Sigmoid colon (tissue), 4 donors: Measurements from ENCODE around the gene ARHGEF10L.

Experiments
- CTCF ChIP-seq, 4 experiments: fragments of 450-650 bp in 3 of 4; fragments of 200-600 bp in 1 of 4; IDR thresholded peaks; one replicate each; pipeline ENCODE4 v1.5.1; 2016 to 2019; ENCODE audit warnings: antibody characterized with exemption in 4 of 4, mild to moderate bottlenecking in 3 of 4, moderate library complexity in 2 of 4
- POLR2A ChIP-seq, 2 donors: fragments of 450-650 bp; IDR thresholded peaks; one replicate each; pipeline ENCODE4 v1.6.1; 2016; ENCODE audit warnings: antibody characterized with exemption in 2 of 2, mild to moderate bottlenecking in 2 of 2, moderate library complexity in 2 of 2
- POLR2AphosphoS5 ChIP-seq, 4 donors: sonication (generic); formaldehyde crosslinking; IDR thresholded peaks; one replicate each; pipeline ENCODE4 v1.6.1; 2017; ENCODE audit warnings: antibody characterized with exemption in 4 of 4

DNA sequence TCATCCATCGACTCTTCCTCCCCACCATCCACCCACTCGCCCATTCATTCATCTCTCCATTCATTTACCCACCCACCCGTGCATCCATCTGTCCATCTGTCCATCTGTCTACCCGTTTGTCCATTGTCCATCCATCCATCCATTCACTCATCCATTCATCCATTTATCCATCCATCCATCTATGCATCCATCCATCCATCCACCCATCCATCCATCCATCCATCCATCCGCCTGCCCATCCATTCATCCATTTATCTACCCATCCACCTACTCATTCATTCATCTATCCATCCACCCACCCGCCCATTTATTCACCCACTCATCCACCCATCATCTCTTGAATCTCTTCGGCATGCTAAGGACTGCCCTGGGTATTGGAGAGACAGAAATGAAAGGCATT is 18.5 kb downstream of the ARHGEF10L start:
- TF ChIP-seq CTCF (IDR thresholded peaks at IDR 0.05) = no peak
- no peak for TF ChIP-seq POLR2A (IDR thresholded peaks at IDR 0.05)
- no peak for TF ChIP-seq POLR2AphosphoS5 (IDR thresholded peaks at IDR 0.05)
